ENCODE measurements around the gene CAMKK1.

The CAMKK1 gene

GRCh38 chr17:3893003-3893719 is at the start of gene CAMKK1:
CAMKK1 (minus strand) TSS chr17:3893053; CDS start chr17:3885687, 7,366 bp downstream.
- DNase-seq, result peak; percentile 88

- DNase-seq, result no peak
These were observed 48.3 kb upstream of the CAMKK1 start for GRCh38 chr17:3940965-3941698.

DNA sequence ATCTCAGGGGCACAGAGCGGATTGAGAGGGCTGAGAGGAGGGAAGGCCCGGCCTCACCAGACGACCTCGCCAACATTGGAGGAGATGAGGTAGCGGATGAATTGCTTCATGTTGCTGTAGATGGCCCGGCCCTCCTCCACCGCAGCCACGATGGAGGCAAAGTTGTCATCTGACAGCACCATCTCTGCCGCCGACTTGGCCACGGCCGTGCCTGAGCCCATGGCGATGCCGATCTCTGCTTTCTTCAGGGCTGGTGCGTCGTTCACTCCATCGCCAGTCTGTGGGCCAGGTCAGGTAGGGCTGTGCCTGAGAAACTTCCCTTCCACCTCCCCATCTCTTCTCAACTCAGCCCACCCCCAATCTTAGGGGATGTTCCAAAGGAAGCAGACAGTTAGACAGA is 44.5 kb upstream of the CAMKK1 start:
- DNase-seq, result no peak

DNA sequence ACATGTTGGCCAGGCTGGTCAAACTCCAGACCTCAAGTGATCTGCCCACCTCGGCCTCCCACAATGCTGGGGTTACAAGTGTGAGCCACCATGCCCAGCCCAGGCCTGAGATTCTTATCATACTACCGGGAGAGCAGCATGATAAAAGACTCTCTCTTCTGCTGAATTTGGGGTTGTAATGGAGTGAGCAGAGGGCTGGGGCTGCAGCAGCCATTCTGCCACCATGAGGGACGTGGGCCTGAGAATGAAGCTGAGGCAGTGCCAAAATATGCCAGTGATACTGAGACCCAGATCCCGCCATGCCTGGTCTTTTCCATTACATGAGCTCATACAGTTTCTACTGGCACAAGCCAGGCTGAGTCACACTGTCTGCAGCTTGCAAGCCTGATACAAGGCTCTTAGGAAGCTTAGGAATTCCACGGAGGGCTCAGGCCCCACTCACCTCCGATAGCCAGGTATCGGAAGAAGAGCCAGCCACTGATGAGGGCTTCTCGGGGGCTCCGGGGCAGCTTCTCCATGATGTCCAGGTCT is 43.0 kb upstream of the CAMKK1 start:
- DNase-seq, result no peak

- DNase-seq, result peak; percentile 54
These were observed 42.3 kb upstream of the CAMKK1 start for GRCh38 chr17:3935140-3935542.

- no peak for DNase-seq
These were observed 36.9 kb upstream of the CAMKK1 start for GRCh38 chr17:3929764-3930163.

- DNase-seq, result no peak
These were observed 36.3 kb upstream of the CAMKK1 start for GRCh38 chr17:3929181-3929580.

DNA sequence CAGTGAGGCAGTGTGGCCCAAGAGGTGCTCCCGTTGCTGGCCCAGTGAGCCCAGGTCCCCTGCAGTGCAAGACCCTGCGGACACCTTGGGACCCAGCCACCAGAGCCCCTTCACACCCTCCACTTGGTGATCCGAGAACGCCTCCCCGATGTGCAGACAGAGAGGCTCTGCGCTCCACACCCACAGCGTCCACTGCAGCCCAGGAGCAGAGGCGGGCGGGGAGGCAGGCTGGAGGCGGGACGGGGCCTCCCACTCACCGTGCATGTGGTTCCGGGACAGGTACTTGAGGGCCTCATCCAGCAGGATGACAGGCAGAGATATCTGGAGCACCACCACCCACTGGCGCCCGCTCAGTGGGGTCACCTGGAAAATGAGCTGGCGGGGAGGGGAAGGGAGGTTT is 35.6 kb upstream of the CAMKK1 start:
- DNase-seq, result no peak

GRCh38 chr17:3927628-3928340 is 34.9 kb upstream of the CAMKK1 start:
- DNase-seq, result no peak

GRCh38 chr17:3926860-3927627 is 34.2 kb upstream of the CAMKK1 start:
- no peak for DNase-seq

GRCh38 chr17:3925684-3926485 is 33.0 kb upstream of the CAMKK1 start:
- no peak for DNase-seq

DNA sequence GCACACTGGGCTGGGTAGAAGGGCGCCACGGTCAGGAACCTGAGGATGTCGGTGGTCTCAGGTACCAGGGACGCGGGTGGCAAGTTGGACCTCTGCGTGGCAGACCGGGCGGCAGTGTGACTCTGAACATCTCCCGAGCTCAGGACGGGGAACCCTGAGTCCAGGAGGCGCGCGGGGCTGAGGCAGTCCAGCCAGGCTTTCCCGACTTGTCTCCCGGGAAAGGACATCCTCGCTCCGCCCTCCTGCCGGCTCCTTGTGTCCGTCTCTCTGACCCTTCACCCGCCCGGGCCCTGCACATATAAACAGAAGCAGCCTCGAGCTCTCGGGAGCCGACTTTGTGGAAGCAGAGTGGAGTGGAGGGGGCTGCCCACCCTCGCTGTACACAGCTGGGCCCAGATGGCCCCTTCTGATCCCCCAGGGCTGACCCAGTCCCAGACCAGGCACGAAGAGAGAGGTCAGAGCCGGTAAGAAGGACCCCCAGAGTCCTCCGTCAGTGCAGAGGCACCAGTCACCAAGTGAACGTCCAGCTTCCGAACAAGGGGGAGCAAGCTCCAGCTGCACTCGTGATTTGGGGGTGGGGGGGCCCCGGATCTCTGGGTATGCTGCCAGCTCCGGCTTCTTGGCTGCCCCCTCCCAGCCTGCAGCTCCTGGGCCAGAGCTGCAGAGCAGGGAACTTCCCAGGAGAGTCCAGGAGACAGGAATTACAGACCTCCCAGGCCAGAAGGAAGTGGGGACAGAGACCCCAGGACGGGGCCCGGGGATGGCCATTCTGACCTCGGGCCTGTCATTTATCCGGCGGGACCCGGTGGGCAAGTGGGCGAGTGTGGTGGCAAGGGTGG is 31.9 kb upstream of the CAMKK1 start:
- no peak for DNase-seq

- DNase-seq, result no peak
These were observed 30.8 kb upstream of the CAMKK1 start for GRCh38 chr17:3923466-3924190.

GRCh38 chr17:3922765-3923164 is 29.9 kb upstream of the CAMKK1 start:
- DNase-seq, result no peak

DNA sequence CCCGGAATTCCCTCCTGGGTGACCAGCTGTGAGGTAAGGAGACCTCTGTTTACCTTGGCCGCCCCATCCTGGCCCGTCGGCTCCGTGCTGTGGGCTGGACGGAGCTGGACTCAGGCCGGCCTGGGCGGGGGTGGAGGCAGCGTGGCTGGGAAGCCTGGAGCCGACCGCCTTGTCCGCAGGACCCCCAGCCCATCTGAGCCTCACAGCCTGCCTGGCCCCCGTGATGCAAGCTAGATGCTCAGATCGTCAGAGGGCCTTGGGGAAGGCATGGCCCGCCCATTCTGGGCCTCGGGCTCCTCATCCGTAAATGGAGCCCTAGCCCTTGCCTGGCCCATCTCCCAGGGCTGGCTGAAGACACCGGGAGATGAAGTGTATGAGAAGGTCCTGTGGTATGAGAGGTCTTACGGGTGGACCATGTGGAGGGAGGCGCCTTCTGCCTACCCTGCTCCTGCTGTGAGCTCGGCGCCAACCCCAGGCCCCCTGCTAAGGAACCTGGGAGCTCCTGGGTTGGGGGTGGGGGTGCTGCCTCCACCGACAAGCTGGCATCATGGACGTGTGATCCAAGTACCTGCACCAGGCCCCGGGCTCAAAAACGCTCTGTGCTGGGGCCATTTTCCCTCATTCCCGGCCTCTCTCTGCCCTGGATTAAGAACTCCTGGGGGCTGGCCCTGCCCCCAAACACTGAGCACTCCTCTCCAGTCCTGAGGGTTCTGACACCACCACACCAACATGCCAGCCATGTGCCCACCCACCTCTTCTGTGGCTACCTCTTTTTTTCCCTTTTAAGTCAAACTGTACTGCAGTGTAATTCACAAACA is 28.9 kb upstream of the CAMKK1 start:
- no peak for DNase-seq

DNA sequence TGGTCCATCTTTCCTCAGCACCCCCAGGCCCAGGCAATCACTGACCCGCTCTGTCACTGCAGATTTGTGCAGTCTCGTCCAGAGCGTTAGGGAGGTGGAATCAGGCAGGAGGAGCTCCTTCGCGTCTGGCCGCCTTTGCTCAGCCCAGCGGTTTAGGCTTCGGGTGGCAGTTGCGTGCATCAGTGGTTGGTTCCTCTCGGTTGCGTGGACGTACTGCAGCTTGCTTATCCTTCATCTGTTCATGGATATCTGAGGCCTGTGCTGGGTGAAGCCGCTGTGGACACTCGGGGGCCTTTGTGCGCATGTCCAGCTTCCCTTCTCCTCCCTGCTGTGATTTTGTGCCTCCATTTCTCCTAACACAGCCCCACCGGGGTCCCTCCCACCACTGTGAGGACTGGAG is 28.2 kb upstream of the CAMKK1 start:
- no peak for DNase-seq

DNA sequence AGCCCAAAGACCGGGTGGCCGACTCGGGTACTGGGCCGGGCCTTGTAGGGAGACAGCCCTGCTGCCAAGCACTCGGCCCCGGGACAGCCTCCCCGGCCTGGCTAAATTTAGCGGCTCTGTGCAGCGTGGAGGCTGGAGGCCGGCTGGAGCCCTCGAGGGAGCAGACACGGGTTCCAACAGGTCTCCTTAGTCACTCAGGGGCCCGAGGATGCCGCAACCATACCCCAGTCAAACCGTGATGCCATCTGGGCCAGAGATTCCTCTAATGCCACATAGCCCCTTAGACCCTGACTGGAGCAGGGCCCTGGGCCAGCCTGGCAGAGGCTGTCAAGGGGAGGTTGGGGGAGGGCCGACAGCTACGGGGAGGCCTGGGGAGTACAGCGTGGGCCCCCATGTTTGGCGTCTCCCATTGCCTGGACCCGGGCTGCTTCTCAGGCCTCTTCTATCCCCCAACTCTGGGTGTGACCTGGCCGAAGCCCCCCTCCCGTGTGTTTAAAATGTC is 26.3 kb upstream of the CAMKK1 start:
- DNase-seq, result no peak

DNA sequence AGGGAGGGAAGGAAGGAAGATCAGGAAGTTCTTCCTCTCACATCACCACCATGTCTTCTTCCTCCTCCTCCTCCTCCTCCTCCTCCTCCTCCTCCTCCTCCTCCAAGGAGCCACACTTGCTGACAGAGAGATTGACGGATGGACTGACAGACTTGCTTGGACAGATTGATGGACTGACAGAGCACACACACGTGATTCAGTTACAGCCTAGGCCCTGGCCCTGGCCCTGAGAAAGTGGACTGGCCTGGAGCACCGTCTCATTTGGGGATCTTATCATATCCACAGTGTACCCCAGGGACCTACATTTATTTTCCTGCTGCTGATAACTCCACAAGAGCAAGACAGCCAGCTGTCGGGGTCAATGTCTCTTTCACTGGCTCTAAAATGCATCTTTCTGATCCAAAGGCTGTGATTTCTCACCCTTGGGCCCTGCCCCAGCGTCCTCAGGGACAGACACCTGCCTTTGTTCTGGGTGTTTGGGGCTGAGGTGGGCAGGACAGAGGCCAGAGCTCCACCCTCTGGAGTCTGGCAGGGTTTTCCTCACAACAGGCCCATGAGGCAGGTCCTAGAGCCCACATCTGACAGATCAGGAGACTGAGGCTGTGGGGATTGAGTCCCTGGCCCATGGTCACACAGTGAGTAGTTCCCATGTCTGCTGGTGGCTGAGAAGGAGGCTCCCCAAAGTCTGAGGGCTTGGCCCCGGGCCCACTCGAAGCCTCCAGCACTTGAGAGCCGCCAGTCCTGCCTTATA is 25.7 kb upstream of the CAMKK1 start:
- no peak for DNase-seq
